ENCODE data around the gene RUVBL1.

DNA sequence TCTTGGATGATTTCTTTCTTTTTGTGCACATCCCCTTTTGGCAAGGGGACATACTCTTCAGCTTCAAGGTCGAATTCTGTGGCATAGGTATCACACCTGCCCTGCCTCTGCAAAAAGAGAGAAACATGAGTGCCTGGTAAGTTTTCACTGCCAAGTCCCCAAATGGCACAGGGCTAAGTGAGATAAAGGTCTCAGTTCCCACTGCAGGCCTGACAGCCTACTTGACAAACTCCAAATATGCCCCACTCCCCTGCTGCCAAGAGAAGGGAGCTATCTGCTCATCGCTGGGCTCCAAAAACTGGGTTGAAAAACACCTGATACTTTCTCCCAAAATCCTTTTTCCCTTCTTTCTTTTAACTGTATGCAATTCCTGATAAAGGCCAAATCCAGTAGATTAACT lies 23.0 kb downstream of the RUVBL1 start:
- TF ChIP-seq, protein P1, sequence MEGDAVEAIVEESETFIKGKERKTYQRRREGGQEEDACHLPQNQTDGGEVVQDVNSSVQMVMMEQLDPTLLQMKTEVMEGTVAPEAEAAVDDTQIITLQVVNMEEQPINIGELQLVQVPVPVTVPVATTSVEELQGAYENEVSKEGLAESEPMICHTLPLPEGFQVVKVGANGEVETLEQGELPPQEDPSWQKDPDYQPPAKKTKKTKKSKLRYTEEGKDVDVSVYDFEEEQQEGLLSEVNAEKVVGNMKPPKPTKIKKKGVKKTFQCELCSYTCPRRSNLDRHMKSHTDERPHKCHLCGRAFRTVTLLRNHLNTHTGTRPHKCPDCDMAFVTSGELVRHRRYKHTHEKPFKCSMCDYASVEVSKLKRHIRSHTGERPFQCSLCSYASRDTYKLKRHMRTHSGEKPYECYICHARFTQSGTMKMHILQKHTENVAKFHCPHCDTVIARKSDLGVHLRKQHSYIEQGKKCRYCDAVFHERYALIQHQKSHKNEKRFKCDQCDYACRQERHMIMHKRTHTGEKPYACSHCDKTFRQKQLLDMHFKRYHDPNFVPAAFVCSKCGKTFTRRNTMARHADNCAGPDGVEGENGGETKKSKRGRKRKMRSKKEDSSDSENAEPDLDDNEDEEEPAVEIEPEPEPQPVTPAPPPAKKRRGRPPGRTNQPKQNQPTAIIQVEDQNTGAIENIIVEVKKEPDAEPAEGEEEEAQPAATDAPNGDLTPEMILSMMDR (IDR thresholded peaks at IDR 0.05) = no peak
- TF ChIP-seq POLR2A (IDR thresholded peaks at IDR 0.05) = no peak
- TF ChIP-seq EP300 (IDR thresholded peaks at IDR 0.05) = no peak
- TF ChIP-seq POLR2AphosphoS5 (IDR thresholded peaks at IDR 0.05) = no peak

Data from stomach (tissue), 4 donors.